ENCODE data around the gene RBM4B. TPM values are rescaled to one million over a fixed set of nuclear protein-coding genes. Genes with fewer than 3 reads are reported as not detected.
A peak's percentile ranks its signal among the peaks of the same experiment; 100 is the strongest.

RBM4B gene
- total RNA-seq, 1 donor from 2014 or later: 34.4 TPM

- Mint-ChIP-seq H3K4me3 (no peak overlapping the region), H3K36me3 (ENCODE audit: low read depth) (no peaks in the 10 kb centered on the region), H3K27ac (no peak overlapping the region), H3K9me3 (no peaks in the 10 kb centered on the region), H3K27me3 (no peaks in the 10 kb centered on the region), H3K4me1 (no peaks in the 10 kb centered on the region)
- no peak for ATAC-seq (ENCODE audit: low read depth)
- ChIA-PET POLR2A (no interaction called here), CTCF (no interaction called here)
- no peak for TF ChIP-seq CTCF (IDR thresholded peaks at IDR 0.05)
- DNase-seq: no peak
- intact Hi-C loops (cut with micrococcal nuclease): no loop called here
These were observed 6.9 kb upstream of the RBM4B start for GRCh38 chr11:66684635-66685034.

GRCh38 chr11:66683877-66684276, 6.2 kb upstream of the RBM4B start:
- H3K4me1 Mint-ChIP-seq: no peaks in the 10 kb centered on the region
- TF ChIP-seq CTCF (IDR thresholded peaks at IDR 0.05): no peak
- H3K9me3 Mint-ChIP-seq: no peaks in the 10 kb centered on the region
- H3K27me3 Mint-ChIP-seq: no peaks in the 10 kb centered on the region
- ATAC-seq (ENCODE audit: low read depth): no peak
- CTCF ChIA-PET: no interaction called here
- no peaks in the 10 kb centered on the region for H3K36me3 Mint-ChIP-seq (ENCODE audit: low read depth)
- intact Hi-C loops (cut with micrococcal nuclease): no loop called here
- no peak overlapping the region for H3K4me3 Mint-ChIP-seq
- POLR2A ChIA-PET: no interaction called here
- H3K27ac Mint-ChIP-seq: no peak overlapping the region
- DNase-seq: no peak

GRCh38 chr11:66680966-66681645, 3.4 kb upstream of the RBM4B start:
- Mint-ChIP-seq H3K27ac (no peak overlapping the region), H3K4me1 (peaks cover 18% of the 10 kb centered on the region), H3K4me3 (no peak overlapping the region), H3K9me3 (no peaks in the 10 kb centered on the region), H3K36me3 (ENCODE audit: low read depth) (peaks cover 8% of the 10 kb centered on the region), H3K27me3 (no peaks in the 10 kb centered on the region)
- intact Hi-C loops (cut with micrococcal nuclease): no loop called here
- CTCF ChIA-PET: interaction anchor here (1.3 to 6.1 kb wide), 3 partner anchors 12 to 263 kb away, joined by 3 to 186 read pairs (median 4); no protein-coding TSS in a partner anchor
- POLR2A ChIA-PET: no interaction called here
- ATAC-seq (ENCODE audit: low read depth) (no peak), DNase-seq (no peak)
- no peak for TF ChIP-seq CTCF (IDR thresholded peaks at IDR 0.05)

GRCh38 chr11:66676931-66677598, 622 bp downstream of the RBM4B start:
- intact Hi-C loops (cut with micrococcal nuclease): loop anchor here (1.0 to 5.0 kb wide), 5 partner anchors 16 to 364 kb away; partner anchors contain the start of gene RBM4
- H3K36me3 Mint-ChIP-seq (ENCODE audit: low read depth): peaks cover 20% of the 10 kb centered on the region
- DNase-seq: no peak
- no peak for TF ChIP-seq CTCF (IDR thresholded peaks at IDR 0.05)
- ChIA-PET POLR2A (interaction anchor here (0.6 to 3.3 kb wide), 31 partner anchors 14 to 818 kb away, joined by 3 to 100 read pairs (median 8); partner anchors contain the start of genes ACTN3, BBS1, CCDC87 and CCS), CTCF (interaction anchor here (0.6 to 6.1 kb wide), 17 partner anchors 11 to 365 kb away, joined by 3 to 186 read pairs (median 13); partner anchors contain the start of genes ACTN3, CCDC87, CCS and CTSF)
- no peaks in the 10 kb centered on the region for H3K27me3 Mint-ChIP-seq
- peak overlapping the region; percentile 98 for H3K27ac Mint-ChIP-seq
- H3K9me3 Mint-ChIP-seq: no peaks in the 10 kb centered on the region
- peaks cover 38% of the 10 kb centered on the region for H3K4me1 Mint-ChIP-seq
- ATAC-seq (ENCODE audit: low read depth): no peak
- H3K4me3 Mint-ChIP-seq: peak overlapping the region; percentile 97

Data from activated B cell treated with CpG ODN at 0.5 μM for 24 hours (primary cell).